ENCODE measurements around the gene GPAT3.

The GPAT3 gene

DNA sequence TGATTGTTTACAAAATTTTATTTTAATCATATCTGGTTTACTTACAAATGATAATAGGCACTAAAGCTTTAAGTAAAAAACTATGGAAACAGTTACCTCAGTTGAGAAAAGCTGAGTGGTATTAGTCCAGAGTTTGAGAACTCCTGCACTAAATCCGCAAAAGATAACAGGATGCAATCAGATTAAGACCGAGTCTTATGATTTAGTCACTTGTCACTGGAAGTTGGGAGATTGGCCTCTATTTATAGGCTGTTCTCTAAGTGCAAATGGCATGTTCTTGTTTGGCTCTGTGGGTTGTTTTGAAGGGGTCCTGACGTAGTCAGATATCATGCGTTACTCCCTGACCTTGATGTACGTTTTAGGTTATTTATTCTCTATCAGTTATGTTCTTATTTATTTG lies 6.3 kb downstream of the GPAT3 start:
- Histone ChIP-seq H3F3A (ENCODE audit: low read depth) (no peaks in the 10 kb centered on the region), H3K9me3 (ENCODE audit: insufficient read depth, low read depth, low read length) (no peaks in the 10 kb centered on the region), H3K4me2 (ENCODE audit: low read depth, low read length, poor library complexity, severe bottlenecking) (no peak overlapping the region), H3K4me1 (ENCODE audit: insufficient read depth, low read length, poor library complexity, severe bottlenecking) (no peaks in the 10 kb centered on the region), H3K27me3 (ENCODE audit: insufficient read depth, low read length, poor library complexity, severe bottlenecking) (no peaks in the 10 kb centered on the region), H3K9ac (ENCODE audit: low read depth, low read length, poor library complexity, severe bottlenecking) (no peak overlapping the region), H4K20me1 (ENCODE audit: insufficient read depth, low read length, poor library complexity, severe bottlenecking) (no peaks in the 10 kb centered on the region), H3K9me2 (replicated peaks; ENCODE audit: low read depth, low read length) (no peaks in the 10 kb centered on the region), H2AFZ (ENCODE audit: low read length) (no peak overlapping the region), H3K4me3 (ENCODE audit: low read length, poor library complexity, severe bottlenecking) (no peak overlapping the region), H3K79me2 (ENCODE audit: insufficient read depth, low read length) (no peaks in the 10 kb centered on the region), H3K36me3 (ENCODE audit: insufficient read depth, low read length) (no peaks in the 10 kb centered on the region)
- no peak for TF ChIP-seq EZH2phosphoT487 (IDR thresholded peaks at IDR 0.05; ENCODE audit: borderline replicate concordance)
- TF ChIP-seq, protein P1, sequence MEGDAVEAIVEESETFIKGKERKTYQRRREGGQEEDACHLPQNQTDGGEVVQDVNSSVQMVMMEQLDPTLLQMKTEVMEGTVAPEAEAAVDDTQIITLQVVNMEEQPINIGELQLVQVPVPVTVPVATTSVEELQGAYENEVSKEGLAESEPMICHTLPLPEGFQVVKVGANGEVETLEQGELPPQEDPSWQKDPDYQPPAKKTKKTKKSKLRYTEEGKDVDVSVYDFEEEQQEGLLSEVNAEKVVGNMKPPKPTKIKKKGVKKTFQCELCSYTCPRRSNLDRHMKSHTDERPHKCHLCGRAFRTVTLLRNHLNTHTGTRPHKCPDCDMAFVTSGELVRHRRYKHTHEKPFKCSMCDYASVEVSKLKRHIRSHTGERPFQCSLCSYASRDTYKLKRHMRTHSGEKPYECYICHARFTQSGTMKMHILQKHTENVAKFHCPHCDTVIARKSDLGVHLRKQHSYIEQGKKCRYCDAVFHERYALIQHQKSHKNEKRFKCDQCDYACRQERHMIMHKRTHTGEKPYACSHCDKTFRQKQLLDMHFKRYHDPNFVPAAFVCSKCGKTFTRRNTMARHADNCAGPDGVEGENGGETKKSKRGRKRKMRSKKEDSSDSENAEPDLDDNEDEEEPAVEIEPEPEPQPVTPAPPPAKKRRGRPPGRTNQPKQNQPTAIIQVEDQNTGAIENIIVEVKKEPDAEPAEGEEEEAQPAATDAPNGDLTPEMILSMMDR (conservative IDR thresholded peaks at IDR 0.05; ENCODE audit: low read length): no peak

DNA sequence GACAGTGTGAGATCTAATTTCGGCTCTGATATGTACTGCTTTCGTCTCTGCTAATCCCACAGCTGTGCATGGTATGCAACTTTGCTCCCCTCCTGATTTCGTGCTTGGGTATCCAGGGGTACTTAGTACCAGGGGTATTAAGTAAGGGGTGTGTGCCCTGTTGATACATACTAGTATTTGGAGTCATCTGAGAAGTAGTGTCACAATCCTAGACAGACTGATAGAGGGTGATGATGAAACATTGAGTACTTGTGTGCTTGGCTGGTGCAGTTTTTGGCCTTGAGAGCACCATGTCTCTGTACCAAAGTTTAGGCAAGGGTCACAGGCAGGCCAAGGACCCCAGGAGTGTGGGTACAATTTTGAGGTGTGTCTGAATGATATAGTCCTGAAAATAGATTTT lies 10.9 kb downstream of the GPAT3 start:
- Histone ChIP-seq H3K4me2 (ENCODE audit: low read depth, low read length, poor library complexity, severe bottlenecking) (no peak overlapping the region), H3K79me2 (ENCODE audit: insufficient read depth, low read length) (no peaks in the 10 kb centered on the region), H3K9ac (ENCODE audit: low read depth, low read length, poor library complexity, severe bottlenecking) (no peak overlapping the region), H4K20me1 (ENCODE audit: insufficient read depth, low read length, poor library complexity, severe bottlenecking) (no peaks in the 10 kb centered on the region), H3K4me3 (ENCODE audit: low read length, poor library complexity, severe bottlenecking) (no peak overlapping the region), H3K9me2 (replicated peaks; ENCODE audit: low read depth, low read length) (no peaks in the 10 kb centered on the region), H3K4me1 (ENCODE audit: insufficient read depth, low read length, poor library complexity, severe bottlenecking) (peaks cover 13% of the 10 kb centered on the region), H2AFZ (ENCODE audit: low read length) (no peak overlapping the region), H3F3A (ENCODE audit: low read depth) (no peaks in the 10 kb centered on the region), H3K36me3 (ENCODE audit: insufficient read depth, low read length) (no peaks in the 10 kb centered on the region), H3K9me3 (ENCODE audit: insufficient read depth, low read depth, low read length) (no peaks in the 10 kb centered on the region), H3K27me3 (ENCODE audit: insufficient read depth, low read length, poor library complexity, severe bottlenecking) (no peaks in the 10 kb centered on the region)
- TF ChIP-seq, protein P1 (conservative IDR thresholded peaks at IDR 0.05; ENCODE audit: low read length): no peak
- TF ChIP-seq EZH2phosphoT487 (IDR thresholded peaks at IDR 0.05; ENCODE audit: borderline replicate concordance): no peak

DNA sequence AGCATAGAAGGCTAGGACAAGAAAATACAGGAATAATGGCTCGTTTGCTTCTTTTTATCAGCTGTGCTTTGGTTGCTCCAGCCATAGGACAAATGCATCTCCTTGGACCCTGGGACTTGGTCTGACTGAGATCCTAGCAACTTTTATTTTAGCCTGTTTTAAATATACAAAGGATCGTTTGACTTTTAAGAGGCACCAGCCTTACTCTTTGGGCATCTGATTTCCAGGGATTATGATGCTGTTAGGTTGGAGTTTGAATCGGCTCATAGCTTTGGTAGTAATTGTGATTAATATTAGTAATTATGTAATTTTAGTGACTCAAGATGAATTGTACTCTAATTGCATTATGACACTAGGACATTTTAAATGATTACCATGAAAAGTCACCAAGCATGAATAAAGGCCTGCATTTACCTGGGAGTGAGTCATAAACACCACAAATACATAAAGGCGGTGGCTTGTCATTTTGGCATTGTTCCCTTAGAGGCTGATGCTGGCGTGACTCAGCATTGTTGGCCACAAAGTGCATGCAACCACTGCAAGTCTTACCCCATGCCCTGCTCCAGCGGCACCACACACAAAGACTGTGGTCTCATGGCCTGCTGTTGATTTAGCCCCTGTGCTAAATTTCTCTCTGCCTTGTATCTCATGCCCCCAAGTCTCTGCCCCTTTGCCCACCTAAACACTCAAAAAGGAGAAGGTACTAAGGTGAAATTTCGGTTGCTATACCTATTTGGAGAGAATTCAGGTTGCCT lies 12.4 kb downstream of the GPAT3 start:
- no peaks in the 10 kb centered on the region for H3K79me2 ChIP-seq (ENCODE audit: insufficient read depth, low read length)
- TF ChIP-seq, protein P1 (conservative IDR thresholded peaks at IDR 0.05; ENCODE audit: low read length): no peak
- TF ChIP-seq EZH2phosphoT487 (IDR thresholded peaks at IDR 0.05; ENCODE audit: borderline replicate concordance): no peak
- no peak overlapping the region for H3K4me3 ChIP-seq (ENCODE audit: low read length, poor library complexity, severe bottlenecking)
- no peaks in the 10 kb centered on the region for H3K36me3 ChIP-seq (ENCODE audit: insufficient read depth, low read length)
- H3K27me3 ChIP-seq (ENCODE audit: insufficient read depth, low read length, poor library complexity, severe bottlenecking): no peaks in the 10 kb centered on the region
- peak overlapping the region; percentile 23 for H3K4me2 ChIP-seq (ENCODE audit: low read depth, low read length, poor library complexity, severe bottlenecking)
- H3K9me2 ChIP-seq (replicated peaks; ENCODE audit: low read depth, low read length): no peaks in the 10 kb centered on the region
- H3F3A ChIP-seq (ENCODE audit: low read depth): no peaks in the 10 kb centered on the region
- no peaks in the 10 kb centered on the region for H4K20me1 ChIP-seq (ENCODE audit: insufficient read depth, low read length, poor library complexity, severe bottlenecking)
- H2AFZ ChIP-seq (ENCODE audit: low read length): peak overlapping the region; percentile 65; the same call in 1 of the 2 replicates
- no peaks in the 10 kb centered on the region for H3K9me3 ChIP-seq (ENCODE audit: insufficient read depth, low read depth, low read length)
- peaks cover 25% of the 10 kb centered on the region for H3K4me1 ChIP-seq (ENCODE audit: insufficient read depth, low read length, poor library complexity, severe bottlenecking)
- no peak overlapping the region for H3K9ac ChIP-seq (ENCODE audit: low read depth, low read length, poor library complexity, severe bottlenecking)
